HG03045 (cell line): ENCODE data around the gene SH3BP5L.

ENCODE experiments used
- ATAC-seq: cut with Tn5 transposase; IDR thresholded peaks from one replicate; pipeline ENCODE4 v1.9.1; 2021; ENCODE audit warnings: mild to moderate bottlenecking, moderate library complexity; ENCODE audit not compliant: unreplicated experiment

SH3BP5L gene

GRCh38 chr1:248782416-248783141 is 43.1 kb downstream of the SH3BP5L start:
- ATAC-seq = no peak

DNA sequence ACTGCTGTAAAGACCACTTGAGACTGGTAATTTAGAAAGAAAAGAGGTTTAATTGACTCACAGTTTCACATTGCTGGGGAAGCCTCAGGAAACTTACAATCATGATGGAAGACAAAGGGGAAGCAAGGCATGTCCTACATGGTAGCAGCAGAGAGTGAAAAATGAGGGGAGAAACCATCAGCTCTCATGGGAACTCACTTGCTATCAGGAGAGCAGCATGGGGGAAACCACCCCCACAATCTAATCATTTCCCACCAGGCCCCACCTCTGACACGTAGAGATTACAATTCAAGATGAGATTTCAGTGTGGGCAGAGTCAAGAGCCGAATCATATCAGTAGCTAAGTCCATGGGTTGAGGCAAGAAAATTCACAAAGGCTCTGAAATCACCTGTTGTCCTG is 46.4 kb downstream of the SH3BP5L start:
- no peak for ATAC-seq

DNA sequence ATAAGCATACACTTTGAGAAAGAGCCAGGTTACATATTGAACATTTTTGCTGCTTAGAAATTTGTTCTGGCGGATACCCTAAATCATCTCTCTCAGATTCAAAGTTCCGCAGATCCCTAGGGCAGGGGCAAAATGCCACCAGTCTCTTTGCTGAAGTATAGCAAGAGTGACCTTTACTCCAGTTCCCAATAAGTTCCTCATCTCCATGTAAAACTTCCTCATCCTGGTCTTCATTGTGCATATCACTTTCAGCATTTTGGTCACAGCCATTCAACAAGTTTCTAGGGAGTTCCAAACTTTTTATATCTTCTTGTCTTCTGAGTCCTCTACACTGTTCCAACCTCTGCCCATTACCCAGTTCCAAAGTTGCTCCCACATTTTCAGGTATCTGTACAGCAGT is 46.8 kb downstream of the SH3BP5L start:
- ATAC-seq = no peak

- ATAC-seq = no peak
Measured at GRCh38 chr1:248776991-248777390, 48.7 kb downstream of the SH3BP5L start.

- no peak for ATAC-seq
Measured at GRCh38 chr1:248775441-248775840, 50.3 kb downstream of the SH3BP5L start.
